DOHH2 (cell line): ENCODE measurements around the gene TAF6L.
"Not testable (repeated sequence)": the region's sequence is repeated elsewhere in the genome, so short reads cannot be mapped to it uniquely, and the experiment has no call there.

Experiments used
- H3F3A ChIP-seq: fragments of 200-600 bp; sonication (generic), shearing (Covaris generic); 2 replicates; pipeline ENCODE4 v1.6.0; 2016; ENCODE audit warnings: antibody characterized with exemption, mild to moderate bottlenecking; ENCODE audit not compliant: control insufficient read depth, insufficient read depth
- H3K27ac ChIP-seq: fragments of 200-600 bp; sonication (generic); 2 replicates; pipeline ENCODE4 v1.5.1; 2014; ENCODE audit warnings: low read depth, mild to moderate bottlenecking, low read length, moderate library complexity
- H3K27me3 ChIP-seq: fragments of 200-600 bp; sonication (generic); 2 replicates; pipeline ENCODE4 v1.6.1; 2014; ENCODE audit warnings: mild to moderate bottlenecking, low read length, mixed read lengths; ENCODE audit not compliant: control insufficient read depth
- H3K36me3 ChIP-seq: fragments of 200-600 bp; sonication (generic); 2 replicates; pipeline ENCODE4 v1.6.1; 2014; ENCODE audit warnings: mild to moderate bottlenecking, low read length, moderate library complexity, mixed read lengths; ENCODE audit not compliant: control insufficient read depth
- H3K4me1 ChIP-seq: fragments of 200-600 bp; sonication (generic); 2 replicates; pipeline ENCODE4 v1.6.1; 2014; ENCODE audit warnings: mild to moderate bottlenecking, low read length, mixed read lengths; ENCODE audit not compliant: control insufficient read depth
- H3K4me2 ChIP-seq: fragments of 200-600 bp; sonication (generic); 2 replicates; pipeline ENCODE4 v1.6.0; 2014; ENCODE audit warnings: mild to moderate bottlenecking, low read length, moderate library complexity
- H3K4me3 ChIP-seq: fragments of 200-600 bp; sonication (generic); 2 replicates; pipeline ENCODE4 v1.5.1; 2014; ENCODE audit warnings: mild to moderate bottlenecking, low read length, mixed read lengths
- H3K79me2 ChIP-seq: fragments of 200-600 bp; sonication (generic); 2 replicates; pipeline ENCODE4 v1.6.1; 2014; ENCODE audit warnings: mild to moderate bottlenecking, low read length, mixed read lengths; ENCODE audit not compliant: control insufficient read depth
- H3K9me2 ChIP-seq: fragments of 200-600 bp; sonication (generic); replicated peaks from 2 replicates; pipeline ENCODE4 v1.6.1; 2014; ENCODE audit warnings: mild to moderate bottlenecking, low read length, mixed read lengths; ENCODE audit not compliant: control insufficient read depth
- H3K9me3 ChIP-seq: fragments of 200-600 bp; sonication (generic); 2 replicates; pipeline ENCODE4 v1.6.1; 2014; ENCODE audit warnings: antibody characterized with exemption, low read length, mixed read lengths; ENCODE audit not compliant: control insufficient read depth, insufficient read depth
- H4K20me1 ChIP-seq: fragments of 200-600 bp; sonication (generic); 2 replicates; pipeline ENCODE4 v1.6.0; 2014; ENCODE audit warnings: low read depth, mild to moderate bottlenecking, antibody characterized with exemption, low read length, moderate library complexity; ENCODE audit not compliant: control insufficient read depth, insufficient read depth
- EZH2phosphoT487 ChIP-seq: fragments of 200-600 bp; sonication (generic); IDR thresholded peaks from 2 replicates; pipeline ENCODE4 v1.6.1; 2017; ENCODE audit warnings: borderline replicate concordance, mild to moderate bottlenecking, antibody characterized with exemption, low read length, moderate library complexity, mixed read lengths
- TF ChIP-seq, protein P1 (sequence below): fragments of 200-600 bp; sonication (generic); IDR thresholded peaks from one replicate; pipeline ENCODE4 v1.5.1; 2014; ENCODE audit warnings: antibody characterized with exemption, mild to moderate bottlenecking, low read depth, low read length; ENCODE audit not compliant: poor library complexity, severe bottlenecking

TAF6L gene

DNA sequence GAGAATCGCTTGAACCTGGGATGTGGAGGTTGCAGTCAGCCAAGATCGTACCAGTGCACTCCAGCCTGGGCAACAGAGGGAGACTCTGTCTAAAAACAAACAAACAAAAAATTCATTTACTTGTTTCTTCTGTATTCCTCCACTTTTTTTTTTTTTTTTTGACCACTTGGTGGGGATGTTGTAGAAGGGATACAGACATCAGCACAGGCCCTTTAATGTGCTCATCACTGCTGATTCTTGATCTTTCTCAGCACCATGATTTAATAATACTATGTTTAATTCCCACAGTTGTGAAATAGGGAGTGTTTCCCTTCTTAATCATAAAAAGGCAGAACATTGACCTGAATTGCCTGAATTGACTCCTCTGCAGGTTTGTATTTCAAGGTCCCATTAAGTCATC lies 38.4 kb upstream of the TAF6L start:
- H3K36me3 ChIP-seq: peaks cover 58% of the 10 kb centered on the region
- H3K9me2 ChIP-seq: no peaks in the 10 kb centered on the region
- peaks cover 2% of the 10 kb centered on the region; the same call in 1 of the 2 replicates for H3F3A ChIP-seq
- TF ChIP-seq, protein P1, sequence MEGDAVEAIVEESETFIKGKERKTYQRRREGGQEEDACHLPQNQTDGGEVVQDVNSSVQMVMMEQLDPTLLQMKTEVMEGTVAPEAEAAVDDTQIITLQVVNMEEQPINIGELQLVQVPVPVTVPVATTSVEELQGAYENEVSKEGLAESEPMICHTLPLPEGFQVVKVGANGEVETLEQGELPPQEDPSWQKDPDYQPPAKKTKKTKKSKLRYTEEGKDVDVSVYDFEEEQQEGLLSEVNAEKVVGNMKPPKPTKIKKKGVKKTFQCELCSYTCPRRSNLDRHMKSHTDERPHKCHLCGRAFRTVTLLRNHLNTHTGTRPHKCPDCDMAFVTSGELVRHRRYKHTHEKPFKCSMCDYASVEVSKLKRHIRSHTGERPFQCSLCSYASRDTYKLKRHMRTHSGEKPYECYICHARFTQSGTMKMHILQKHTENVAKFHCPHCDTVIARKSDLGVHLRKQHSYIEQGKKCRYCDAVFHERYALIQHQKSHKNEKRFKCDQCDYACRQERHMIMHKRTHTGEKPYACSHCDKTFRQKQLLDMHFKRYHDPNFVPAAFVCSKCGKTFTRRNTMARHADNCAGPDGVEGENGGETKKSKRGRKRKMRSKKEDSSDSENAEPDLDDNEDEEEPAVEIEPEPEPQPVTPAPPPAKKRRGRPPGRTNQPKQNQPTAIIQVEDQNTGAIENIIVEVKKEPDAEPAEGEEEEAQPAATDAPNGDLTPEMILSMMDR: no peak
- no peak for TF ChIP-seq EZH2phosphoT487
- no peak overlapping the region for H3K4me2 ChIP-seq
- no peaks in the 10 kb centered on the region for H4K20me1 ChIP-seq
- peaks cover 64% of the 10 kb centered on the region for H3K79me2 ChIP-seq
- H3K27ac ChIP-seq: no peak overlapping the region
- H3K4me1 ChIP-seq: peaks cover 16% of the 10 kb centered on the region
- no peaks in the 10 kb centered on the region for H3K9me3 ChIP-seq
- H3K4me3 ChIP-seq: no peak overlapping the region
- no peaks in the 10 kb centered on the region for H3K27me3 ChIP-seq

DNA sequence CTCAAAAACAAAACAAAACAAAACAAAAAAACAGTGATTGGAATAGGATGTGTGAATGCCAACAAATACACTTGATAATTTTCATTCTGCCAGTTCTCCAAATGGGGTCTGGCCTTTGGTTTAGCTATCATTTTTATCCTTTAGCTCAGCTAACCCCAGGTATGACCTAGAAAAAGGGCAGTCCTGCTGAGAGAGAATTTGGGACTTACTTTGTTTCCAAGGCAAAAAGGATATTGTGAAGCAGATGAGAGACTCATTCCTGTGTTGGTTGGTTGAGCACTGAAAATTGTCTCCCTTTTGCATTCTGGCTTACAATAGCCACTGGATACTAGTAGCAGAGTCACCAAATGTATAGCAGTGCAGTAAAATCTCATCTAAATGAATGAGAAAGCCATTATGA lies 34.0 kb upstream of the TAF6L start:
- H3K9me3 ChIP-seq: no peaks in the 10 kb centered on the region
- peaks cover 9% of the 10 kb centered on the region for H3F3A ChIP-seq
- H3K9me2 ChIP-seq: no peaks in the 10 kb centered on the region
- H3K4me2 ChIP-seq: no peak overlapping the region
- no peak overlapping the region for H3K27ac ChIP-seq
- TF ChIP-seq EZH2phosphoT487: no peak
- TF ChIP-seq, protein P1: no peak
- peaks cover 51% of the 10 kb centered on the region for H3K36me3 ChIP-seq
- peaks cover 26% of the 10 kb centered on the region for H3K79me2 ChIP-seq
- no peaks in the 10 kb centered on the region for H4K20me1 ChIP-seq
- H3K4me3 ChIP-seq: no peak overlapping the region
- H3K27me3 ChIP-seq: no peaks in the 10 kb centered on the region
- no peaks in the 10 kb centered on the region for H3K4me1 ChIP-seq

DNA sequence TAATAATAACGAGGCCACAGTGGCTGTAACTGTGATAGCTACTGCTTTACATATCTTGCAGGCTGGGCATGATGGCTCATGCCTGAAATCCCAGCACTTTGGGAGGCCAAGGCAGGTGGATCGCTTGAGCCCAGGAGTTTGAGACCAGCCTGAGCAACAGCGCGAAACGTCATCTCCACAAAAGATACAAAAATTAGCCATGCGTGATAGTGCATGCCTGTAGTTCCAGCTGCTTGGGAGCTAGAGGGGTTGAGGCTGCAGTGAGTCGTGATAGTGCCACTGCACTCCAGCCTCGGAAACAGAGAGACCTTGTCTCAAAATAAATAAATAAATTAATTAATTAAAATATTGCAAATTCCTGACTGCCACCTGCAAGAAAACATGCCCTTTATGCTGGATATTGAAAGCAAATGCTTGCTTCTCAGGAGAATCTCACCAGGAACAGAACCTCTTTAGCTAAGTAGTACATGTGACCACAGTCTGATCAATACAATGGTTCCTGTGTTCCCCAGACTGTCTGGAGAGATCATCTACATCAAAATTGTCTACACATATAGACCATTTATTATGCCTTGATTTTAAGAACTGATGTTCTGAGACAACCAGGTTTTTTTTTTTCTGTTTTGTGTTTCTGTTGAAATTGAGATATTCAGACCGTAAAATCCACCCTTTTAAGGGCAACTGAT lies 23.6 kb upstream of the TAF6L start:
- peaks cover 6% of the 10 kb centered on the region; the same call in 1 of the 2 replicates for H3K4me1 ChIP-seq
- H4K20me1 ChIP-seq: no peaks in the 10 kb centered on the region
- H3K79me2 ChIP-seq: peaks cover 10% of the 10 kb centered on the region
- no peak overlapping the region for H3K4me3 ChIP-seq
- peaks cover 15% of the 10 kb centered on the region for H3F3A ChIP-seq
- no peak overlapping the region for H3K27ac ChIP-seq
- H3K9me3 ChIP-seq: no peaks in the 10 kb centered on the region
- peaks cover 8% of the 10 kb centered on the region for H3K36me3 ChIP-seq
- TF ChIP-seq, protein P1: no peak
- TF ChIP-seq EZH2phosphoT487: no peak
- no peaks in the 10 kb centered on the region for H3K9me2 ChIP-seq
- H3K4me2 ChIP-seq: no peak overlapping the region
- no peaks in the 10 kb centered on the region for H3K27me3 ChIP-seq

DNA sequence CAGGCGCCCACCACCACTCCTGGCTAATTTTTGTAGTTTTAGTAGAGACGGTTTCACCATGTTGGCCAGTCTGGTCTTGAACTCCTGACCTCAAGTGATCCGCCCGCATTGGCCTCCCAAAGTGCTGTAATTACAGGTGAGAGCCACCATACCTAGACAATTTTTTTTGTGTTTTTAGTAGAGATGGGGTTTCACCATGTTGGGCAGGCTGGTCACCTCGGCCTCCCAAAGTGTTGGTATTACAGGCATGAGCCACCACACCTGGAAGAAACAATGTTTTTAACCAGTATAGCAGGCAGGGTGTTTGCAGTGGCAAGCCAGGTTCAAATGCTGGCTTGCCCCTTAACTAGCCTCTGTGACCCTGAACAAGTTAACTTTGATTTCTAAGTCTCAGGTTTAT lies 21.3 kb upstream of the TAF6L start:
- Histone ChIP-seq H3K36me3 (peaks cover 12% of the 10 kb centered on the region), H3K4me1 (peaks cover 18% of the 10 kb centered on the region), H3F3A (peaks cover 11% of the 10 kb centered on the region), H3K79me2 (peaks cover 20% of the 10 kb centered on the region)
- not testable (repeated sequence) for H3K9me2 ChIP-seq, H3K9me3 ChIP-seq, H3K4me3 ChIP-seq, H3K27ac ChIP-seq, H4K20me1 ChIP-seq, H3K4me2 ChIP-seq, H3K27me3 ChIP-seq
